Mesenchymal stem cell (in vitro differentiated cells and primary cell): ENCODE results near the gene BRSK1.

Experiments
- DNase-seq: peaks from one replicate; pipeline ENCODE4 v3.0.0-alpha.2; 2013
- H2AFZ ChIP-seq: one replicate; pipeline ENCODE4 v1.6.1; 2013; ENCODE audit warnings: low read depth, mild to moderate bottlenecking, control low read depth, inconsistent platforms, low read length, moderate library complexity
- H2AK5ac ChIP-seq: 2 replicates; pipeline ENCODE4 v1.6.1; 2013; ENCODE audit warnings: low read length, moderate library complexity, mild to moderate bottlenecking, inconsistent platforms; ENCODE audit not compliant: severe bottlenecking
- H2BK120ac ChIP-seq: one replicate; pipeline ENCODE4 v1.6.1; 2013; ENCODE audit warnings: low read depth, mild to moderate bottlenecking, inconsistent platforms, low read length, moderate library complexity
- H2BK12ac ChIP-seq, 2 experiments: one replicate each; pipeline ENCODE4 v1.6.1; 2013; ENCODE audit warnings: inconsistent platforms in 2 of 2, low read length in 2 of 2, mild to moderate bottlenecking in 2 of 2, moderate library complexity in 2 of 2, control low read depth in 1 of 2
- H2BK15ac ChIP-seq: one replicate; pipeline ENCODE4 v1.6.1; 2013; ENCODE audit warnings: mild to moderate bottlenecking, low read depth, inconsistent platforms; ENCODE audit not compliant: poor library complexity, severe bottlenecking
- H2BK5ac ChIP-seq: 2 replicates; pipeline ENCODE4 v1.6.1; 2013; ENCODE audit warnings: low read depth, mild to moderate bottlenecking, low read length, control low read depth, inconsistent platforms; ENCODE audit not compliant: poor library complexity, severe bottlenecking
- H3K14ac ChIP-seq, 2 experiments: one replicate each; pipeline ENCODE4 v1.6.1; 2013; ENCODE audit warnings: inconsistent platforms in 2 of 2, low read length in 2 of 2, control low read depth in 1 of 2, mild to moderate bottlenecking in 1 of 2, moderate library complexity in 1 of 2
- H3K18ac ChIP-seq, 2 experiments: one replicate each; pipeline ENCODE4 v1.6.1; 2013; ENCODE audit warnings: inconsistent platforms in 2 of 2, low read length in 2 of 2, control low read depth in 1 of 2, low read depth in 1 of 2, mild to moderate bottlenecking in 1 of 2
- H3K23ac ChIP-seq, 2 experiments: one replicate each; pipeline ENCODE4 v1.6.1; 2013; ENCODE audit warnings: inconsistent platforms in 2 of 2, low read length in 2 of 2, mild to moderate bottlenecking in 2 of 2, moderate library complexity in 2 of 2, control low read depth in 1 of 2
- H3K27ac ChIP-seq: 2 replicates; pipeline ENCODE4 v1.5.1; 2013; ENCODE audit warnings: mild to moderate bottlenecking, moderate library complexity, low read length, control low read depth, inconsistent platforms; ENCODE audit not compliant: poor library complexity, severe bottlenecking
- H3K27me3 ChIP-seq, 2 experiments: 2 replicates each; pipeline versions ENCODE4 v1.6.1 to v1.7.0; 2013; ENCODE audit warnings: low read length in 2 of 2, mild to moderate bottlenecking in 2 of 2, moderate library complexity in 2 of 2, control low read depth in 1 of 2, inconsistent platforms in 1 of 2; ENCODE audit not compliant: control insufficient read depth in 1 of 2, insufficient read depth in 1 of 2
- H3K36me3 ChIP-seq, 2 experiments: 2 replicates each; pipeline versions ENCODE4 v1.6.1 to v1.7.0; 2013; ENCODE audit warnings: low read length in 2 of 2, control low read depth in 1 of 2, inconsistent platforms in 1 of 2, low read depth in 1 of 2, mild to moderate bottlenecking in 1 of 2; ENCODE audit not compliant: insufficient read depth in 2 of 2, control insufficient read depth in 1 of 2
- H3K4ac ChIP-seq, 2 experiments: one replicate each; pipeline ENCODE4 v1.6.1; 2013; ENCODE audit warnings: inconsistent platforms in 2 of 2, low read length in 2 of 2, mild to moderate bottlenecking in 2 of 2, moderate library complexity in 2 of 2, control low read depth in 1 of 2, low read depth in 1 of 2
- H3K4me1 ChIP-seq: 2 replicates; pipeline ENCODE4 v1.6.1; 2013; ENCODE audit warnings: low read depth, low read length, control low read depth; ENCODE audit not compliant: control insufficient read depth, insufficient read depth
- H3K4me2 ChIP-seq: 2 replicates; pipeline ENCODE4 v1.6.1; 2013; ENCODE audit warnings: low read length, mild to moderate bottlenecking, inconsistent platforms; ENCODE audit not compliant: poor library complexity, severe bottlenecking
- H3K4me3 ChIP-seq, 2 experiments: 2 replicates each; pipeline versions ENCODE4 v1.5.1 to v1.7.0; 2013; ENCODE audit warnings: low read length in 2 of 2, mild to moderate bottlenecking in 2 of 2, control low read depth in 1 of 2, low read depth in 1 of 2; ENCODE audit not compliant: insufficient read depth in 1 of 2
- H3K79me1 ChIP-seq: replicated peaks from 2 replicates; pipeline ENCODE4 v1.6.1; 2013; ENCODE audit warnings: mild to moderate bottlenecking, control low read depth, low read length, inconsistent platforms; ENCODE audit not compliant: poor library complexity, severe bottlenecking
- H3K9ac ChIP-seq: 2 replicates; pipeline ENCODE4 v1.7.0; 2013; ENCODE audit warnings: mild to moderate bottlenecking, low read length, moderate library complexity
- H3K9me3 ChIP-seq: 2 replicates; pipeline ENCODE4 v1.7.0; 2013; ENCODE audit warnings: mild to moderate bottlenecking, low read length; ENCODE audit not compliant: control insufficient read depth
- H4K8ac ChIP-seq: one replicate; pipeline ENCODE4 v1.6.1; 2013; ENCODE audit warnings: inconsistent platforms, mild to moderate bottlenecking, low read length, moderate library complexity
- H4K91ac ChIP-seq: one replicate; pipeline ENCODE4 v1.6.1; 2013; ENCODE audit warnings: mild to moderate bottlenecking, low read length, inconsistent platforms
- WGBS: methylation state at CpG from one replicate; pipeline ENCODE4 v1.1.7; 2013; ENCODE audit warnings: mixed read lengths; 5-methylcytosine and 5-hydroxymethylcytosine counted together

BRSK1 gene

GRCh38 chr19:55245236-55245904, 38.4 kb upstream of the BRSK1 start:
- no peak overlapping the region for H4K91ac ChIP-seq
- no peak overlapping the region for H3K27ac ChIP-seq
- H3K79me1 ChIP-seq = peaks cover 40% of the 10 kb centered on the region
- H4K8ac ChIP-seq = no peak overlapping the region
- no peak overlapping the region for H2AFZ ChIP-seq
- H3K4me2 ChIP-seq = no peak overlapping the region
- H2BK120ac ChIP-seq = no peak overlapping the region
- DNase-seq = no peak
- no peak overlapping the region for H2BK5ac ChIP-seq
- no peak overlapping the region for H2AK5ac ChIP-seq
- H3K14ac ChIP-seq = no peak overlapping the region
- H3K4ac ChIP-seq = no peak overlapping the region
- H2BK15ac ChIP-seq = no peak overlapping the region
- H3K4me3 ChIP-seq = no peak overlapping the region
- no peak overlapping the region for H3K18ac ChIP-seq
- H3K36me3 ChIP-seq = peaks cover 60 to 82% of the 10 kb centered on the region in 2 experiments
- 98% methylated on average over 19 of the region's 23 CpGs for WGBS
- no peak overlapping the region for H3K23ac ChIP-seq
- H3K9me3 ChIP-seq = no peaks in the 10 kb centered on the region
- no peaks in the 10 kb centered on the region for H3K27me3 ChIP-seq
- H2BK12ac ChIP-seq = no peak overlapping the region
- H3K4me1 ChIP-seq = peaks cover 31% of the 10 kb centered on the region
- no peak overlapping the region for H3K9ac ChIP-seq

- H3K4me3 ChIP-seq = no peak overlapping the region
- H3K27me3 ChIP-seq = no peaks in the 10 kb centered on the region
- H3K4me2 ChIP-seq = no peak overlapping the region
- DNase-seq = no peak
- peak overlapping the region; percentile 34 for H3K9ac ChIP-seq
- no peak overlapping the region for H4K8ac ChIP-seq
- no peaks in the 10 kb centered on the region for H3K9me3 ChIP-seq
- H3K18ac ChIP-seq = no peak overlapping the region
- H2BK15ac ChIP-seq = no peak overlapping the region
- H3K14ac ChIP-seq = no peak overlapping the region
- no peak overlapping the region for H2BK12ac ChIP-seq
- peak overlapping the region; percentile 27 for H4K91ac ChIP-seq
- H2AFZ ChIP-seq = no peak overlapping the region
- H3K27ac ChIP-seq = no peak overlapping the region
- 94% methylated on average over 40 of the region's 40 CpGs for WGBS
- peaks cover 49 to 73% of the 10 kb centered on the region in 2 experiments for H3K36me3 ChIP-seq
- H3K23ac ChIP-seq = no peak overlapping the region
- peak overlapping the region in 1 of 2 experiments; percentile 35 for H3K4ac ChIP-seq
- no peak overlapping the region for H2BK5ac ChIP-seq
- peaks cover 30% of the 10 kb centered on the region for H3K79me1 ChIP-seq
- H2AK5ac ChIP-seq = no peak overlapping the region
- H3K4me1 ChIP-seq = peaks cover 44% of the 10 kb centered on the region
- no peak overlapping the region for H2BK120ac ChIP-seq
These were observed 37.0 kb upstream of the BRSK1 start for GRCh38 chr19:55246462-55247451.

GRCh38 chr19:55247621-55248099, 36.1 kb upstream of the BRSK1 start:
- no peak overlapping the region for H2BK12ac ChIP-seq
- H3K14ac ChIP-seq = no peak overlapping the region
- no peak overlapping the region for H3K23ac ChIP-seq
- H2BK5ac ChIP-seq = no peak overlapping the region
- peaks cover 45% of the 10 kb centered on the region for H3K4me1 ChIP-seq
- H3K27me3 ChIP-seq = no peaks in the 10 kb centered on the region
- H3K4me2 ChIP-seq = no peak overlapping the region
- no peak overlapping the region for H2BK15ac ChIP-seq
- H2AK5ac ChIP-seq = no peak overlapping the region
- 77% methylated on average over 4 of the region's 10 CpGs for WGBS
- peaks cover 24% of the 10 kb centered on the region for H3K79me1 ChIP-seq
- H4K8ac ChIP-seq = no peak overlapping the region
- H3K4ac ChIP-seq = no peak overlapping the region
- no peak overlapping the region for H4K91ac ChIP-seq
- peak overlapping the region; percentile 34 for H3K9ac ChIP-seq
- H3K9me3 ChIP-seq = no peaks in the 10 kb centered on the region
- peaks cover 40 to 64% of the 10 kb centered on the region in 2 experiments for H3K36me3 ChIP-seq
- peak; percentile 45 for DNase-seq
- no peak overlapping the region for H2BK120ac ChIP-seq
- H3K4me3 ChIP-seq = no peak overlapping the region
- H3K18ac ChIP-seq = no peak overlapping the region
- no peak overlapping the region for H3K27ac ChIP-seq
- H2AFZ ChIP-seq = no peak overlapping the region

GRCh38 chr19:55248166-55248675, 35.6 kb upstream of the BRSK1 start:
- H4K91ac ChIP-seq = no peak overlapping the region
- no peak overlapping the region for H3K4me2 ChIP-seq
- H2AK5ac ChIP-seq = no peak overlapping the region
- no peak overlapping the region for H2BK12ac ChIP-seq
- H3K27me3 ChIP-seq = no peaks in the 10 kb centered on the region
- no peak overlapping the region for H3K4ac ChIP-seq
- H2BK120ac ChIP-seq = no peak overlapping the region
- peak overlapping the region; percentile 34 for H3K9ac ChIP-seq
- no peak overlapping the region for H3K14ac ChIP-seq
- no peak overlapping the region for H4K8ac ChIP-seq
- DNase-seq = no peak
- H3K79me1 ChIP-seq = peaks cover 24% of the 10 kb centered on the region
- peaks cover 37 to 69% of the 10 kb centered on the region in 2 experiments for H3K36me3 ChIP-seq
- no peak overlapping the region for H3K4me3 ChIP-seq
- 89% methylated on average over 10 of the region's 10 CpGs for WGBS
- H3K18ac ChIP-seq = no peak overlapping the region
- H3K23ac ChIP-seq = no peak overlapping the region
- H2AFZ ChIP-seq = no peak overlapping the region
- no peak overlapping the region for H3K27ac ChIP-seq
- H2BK15ac ChIP-seq = no peak overlapping the region
- peaks cover 48% of the 10 kb centered on the region for H3K4me1 ChIP-seq
- no peaks in the 10 kb centered on the region for H3K9me3 ChIP-seq
- no peak overlapping the region for H2BK5ac ChIP-seq
